RPMI7951 (cell line): ENCODE measurements around the gene ARL11. TPM values are rescaled to one million over a fixed set of nuclear protein-coding genes. Genes with fewer than 3 reads are reported as not detected.
A peak's percentile ranks its signal among the peaks of the same experiment; 100 is the strongest.
"Not testable (repeated sequence)": the region's sequence is repeated elsewhere in the genome, so short reads cannot be mapped to it uniquely, and the experiment has no call there.

Experiments
- DNase-seq: peaks from one replicate; pipeline ENCODE4 v3.0.0-alpha.2; 2012; ENCODE audit warnings: low read depth
- total RNA-seq: library from RNA; depleted of rRNA; stranded (reverse); fragments of >200 nt; shearing (Covaris generic); gene quantifications from 2 replicates; pipeline ENCODE4 v1.2.3, GENCODE V29; 2014

The ARL11 gene
- total RNA-seq, 1 experiment from 2014 or later = not detected

DNA sequence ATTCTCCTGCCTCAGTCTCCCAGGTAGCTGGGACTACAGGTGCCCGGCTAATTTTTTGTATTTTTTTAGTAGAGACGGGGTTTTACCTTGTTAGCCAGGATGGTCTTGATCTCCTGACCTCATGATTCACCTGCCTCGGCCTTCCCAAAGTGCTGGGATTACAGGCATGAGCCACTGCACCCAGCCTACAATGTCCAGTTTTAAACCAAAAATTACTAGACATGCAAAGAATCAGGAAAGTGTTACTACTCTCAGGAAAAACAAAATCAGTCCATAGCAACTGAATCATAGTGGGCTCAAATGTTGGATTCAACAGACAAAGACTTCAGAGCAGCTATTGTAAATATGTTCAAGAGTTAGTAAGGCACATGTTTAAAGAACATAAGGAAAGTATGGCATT lies 16.3 kb upstream of the ARL11 start:
- not testable (repeated sequence) for DNase-seq

DNA sequence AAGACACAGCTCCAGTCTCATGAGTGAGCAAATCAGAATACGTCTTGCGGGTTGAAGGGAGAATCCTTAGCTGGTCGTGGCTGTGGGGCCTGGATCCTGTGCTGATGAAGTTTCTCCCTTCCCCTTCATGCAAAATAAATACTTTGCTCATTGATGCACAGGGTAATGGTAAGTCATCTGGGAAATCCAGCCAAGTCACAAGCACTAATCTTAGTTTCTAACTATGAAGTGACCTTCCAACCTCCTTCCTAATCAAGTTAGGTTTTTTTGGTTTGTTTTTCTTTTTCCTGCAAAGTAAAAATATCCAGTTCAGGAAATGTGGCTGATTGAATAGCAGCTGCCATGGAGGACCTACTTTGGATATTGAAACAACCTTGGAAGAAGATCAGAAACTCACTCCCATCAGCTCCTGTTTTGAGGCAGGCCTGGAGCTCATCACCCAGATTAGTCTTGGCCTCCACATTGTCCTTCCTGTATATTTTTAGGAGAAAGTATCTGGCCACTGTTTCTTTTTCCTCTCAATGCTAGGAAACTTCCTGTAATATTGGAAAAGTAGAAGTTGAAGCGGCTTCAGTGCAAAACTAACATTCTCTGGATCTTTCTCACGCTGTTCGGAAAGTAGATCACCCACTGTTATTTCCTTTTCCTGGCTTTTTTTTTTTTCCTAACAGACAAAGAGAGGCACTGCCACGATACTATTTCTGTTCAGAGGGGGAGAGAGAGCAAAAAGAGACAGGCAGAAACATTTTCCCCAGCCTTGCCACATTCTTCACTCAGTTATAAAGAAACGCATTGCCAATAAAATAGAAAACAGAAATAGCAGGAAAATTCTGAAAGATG lies 12.3 kb upstream of the ARL11 start:
- no peak for DNase-seq

DNA sequence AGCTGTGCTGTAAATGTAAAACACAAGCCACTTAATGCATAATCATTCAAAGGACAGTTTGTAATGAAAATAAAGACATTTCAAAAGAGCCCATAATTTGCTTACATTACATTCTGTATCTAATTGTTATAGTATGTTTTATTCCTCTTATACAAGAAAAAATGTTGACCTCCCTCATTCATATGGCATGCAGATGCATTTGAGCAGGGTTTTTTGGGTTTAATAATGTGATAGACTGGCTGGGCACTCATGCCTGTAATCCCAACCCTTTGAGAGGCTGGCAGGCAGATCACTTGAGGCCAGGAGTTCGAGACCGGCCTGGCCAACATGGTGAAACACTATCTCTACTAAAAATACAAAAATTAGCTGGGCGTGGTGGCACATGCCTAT lies 11.6 kb upstream of the ARL11 start:
- DNase-seq = no peak

DNA sequence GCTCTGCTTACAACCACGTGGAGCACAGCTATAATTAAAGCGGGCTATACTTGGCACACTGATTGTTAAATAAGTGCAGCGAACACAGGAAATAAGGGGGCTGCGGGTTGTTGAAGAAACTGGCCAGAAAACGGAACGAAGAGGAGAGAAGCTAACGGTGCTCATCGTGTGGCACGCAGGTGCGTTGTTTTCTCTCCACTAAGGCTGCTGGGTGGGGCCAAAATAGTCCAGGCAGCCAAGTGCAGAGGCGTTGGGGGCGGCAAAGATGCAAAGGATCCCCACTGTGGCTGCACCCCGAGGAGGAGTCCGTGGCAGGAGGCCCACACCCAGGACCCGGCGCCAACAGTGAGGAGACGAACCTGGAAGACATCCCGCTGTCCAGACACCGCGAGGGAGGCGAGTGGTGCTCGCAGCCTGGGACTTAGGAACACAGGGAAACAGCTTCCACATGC lies 8.1 kb upstream of the ARL11 start:
- DNase-seq = peak; percentile 4

DNA sequence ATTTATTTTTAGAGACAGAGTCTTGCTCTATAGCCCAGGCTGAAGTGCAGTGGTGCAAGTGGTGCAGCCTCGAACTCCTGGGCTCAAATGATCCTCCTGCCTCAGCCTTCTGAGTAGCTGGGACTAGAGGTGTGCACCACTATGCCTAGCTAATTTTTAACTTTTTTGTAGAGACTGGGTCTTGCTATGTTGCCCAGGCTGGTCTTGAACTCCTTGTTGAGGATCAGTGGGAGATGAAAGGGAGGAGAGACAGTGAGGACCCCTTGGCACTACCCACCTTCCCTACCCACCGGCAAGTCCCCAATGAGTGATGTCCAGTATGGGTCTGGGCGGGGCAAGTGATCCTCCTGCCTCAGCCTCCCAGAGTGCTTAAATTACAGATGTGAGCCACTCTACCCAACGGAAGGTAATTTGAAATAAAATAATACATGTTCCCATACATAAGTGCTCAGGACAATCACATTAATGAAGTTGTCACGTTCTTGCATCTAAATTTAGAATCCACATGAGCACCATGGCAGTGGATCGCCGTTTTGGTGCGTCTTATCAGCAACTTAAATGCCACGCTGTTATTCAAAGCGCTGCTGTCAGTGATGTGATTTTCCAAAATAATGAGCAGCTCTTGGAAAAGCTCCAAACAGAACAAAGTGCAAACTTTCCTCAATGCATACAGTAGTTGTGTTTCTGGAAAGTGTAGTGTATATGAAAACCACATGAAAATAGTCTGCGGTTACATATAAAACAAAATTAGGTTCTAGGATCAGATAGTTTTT lies 5.9 kb upstream of the ARL11 start:
- no peak for DNase-seq

DNA sequence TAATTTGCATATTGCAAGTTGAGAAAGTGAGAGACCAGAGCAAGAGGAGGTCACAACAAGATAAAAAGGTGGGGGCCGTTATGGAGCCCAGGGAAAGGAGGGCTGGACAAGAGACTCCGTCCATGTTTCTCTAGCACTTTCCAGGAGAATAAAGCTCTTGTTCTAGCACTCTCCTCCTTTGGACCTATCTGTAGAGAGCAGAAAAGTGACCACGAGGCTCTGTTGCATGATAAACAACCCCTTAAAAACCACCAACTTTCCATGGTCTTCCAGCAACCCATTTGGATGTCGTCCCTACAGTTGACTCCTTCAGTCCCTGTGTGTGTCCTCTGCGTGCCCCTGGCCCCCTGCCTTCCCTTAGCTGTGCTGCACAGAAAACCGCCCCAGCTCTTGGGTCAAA lies 4.1 kb upstream of the ARL11 start:
- no peak for DNase-seq

DNA sequence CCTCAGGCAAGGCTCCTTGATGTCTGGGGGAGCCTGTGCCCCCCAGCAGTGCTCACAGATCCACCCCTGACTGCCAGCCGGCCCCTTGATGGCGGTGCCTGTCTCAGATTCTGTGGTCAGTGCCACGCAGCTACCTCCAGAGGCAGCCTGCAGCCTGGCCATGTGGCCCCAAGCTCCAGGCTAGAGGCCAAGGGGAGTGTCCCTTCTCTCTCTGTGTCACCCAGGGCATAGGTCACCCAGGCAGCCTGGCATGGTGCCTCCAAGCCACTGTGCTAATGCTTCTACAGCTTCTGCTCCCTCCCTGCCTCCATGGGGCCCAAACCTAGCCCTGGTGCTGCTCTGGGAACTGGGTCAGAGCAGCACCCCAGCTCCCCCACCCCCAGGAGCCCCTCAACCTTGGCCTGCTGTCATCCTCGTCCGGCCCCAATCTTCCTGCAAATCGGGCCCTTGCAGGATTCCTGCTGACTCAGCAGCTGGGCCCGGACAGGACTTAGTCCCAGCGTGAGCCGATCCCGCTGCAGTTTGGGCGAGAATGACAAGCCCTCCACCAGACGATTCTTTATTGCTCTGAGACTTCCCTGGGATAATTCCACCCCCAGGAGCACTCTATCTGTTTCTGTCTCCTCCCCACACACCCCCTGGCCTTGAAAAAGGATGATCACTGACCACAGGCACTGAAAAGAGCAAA lies 2.8 kb upstream of the ARL11 start:
- DNase-seq = peak; percentile 57

DNA sequence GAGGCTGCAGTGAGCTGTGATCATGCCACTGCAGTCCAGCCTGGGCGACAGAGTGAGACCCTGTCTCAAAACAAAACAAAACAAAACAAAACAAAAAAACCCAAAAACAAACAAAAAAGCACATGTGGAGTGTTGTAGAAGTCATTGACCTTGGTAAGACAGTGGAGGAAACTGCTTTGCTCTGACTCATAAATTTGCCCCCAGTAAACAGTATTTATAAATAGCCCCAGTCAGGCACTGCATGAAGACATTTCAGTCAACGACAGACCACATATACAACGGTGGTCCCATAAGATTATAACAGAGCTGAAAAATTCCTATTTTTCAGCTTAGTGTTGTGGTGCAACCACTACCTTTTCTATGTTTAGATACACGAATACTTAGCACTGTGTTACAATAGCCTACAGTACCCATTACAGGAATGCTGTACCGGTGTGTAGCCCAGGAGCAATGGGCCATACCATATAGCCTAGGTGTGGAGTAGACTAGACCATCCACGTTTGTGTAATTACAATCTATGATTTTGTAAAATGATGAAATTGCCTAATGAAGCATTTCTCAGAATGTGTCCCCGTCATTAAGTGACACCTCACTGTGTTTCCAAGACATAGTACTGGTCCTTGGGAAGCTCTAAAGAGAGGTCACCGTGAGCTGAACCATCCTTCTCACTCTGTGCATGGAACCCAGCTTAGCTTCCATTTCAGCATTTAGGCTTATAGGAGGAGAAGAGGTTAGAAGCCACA lies 1.1 kb downstream of the ARL11 start:
- DNase-seq = no peak

DNA sequence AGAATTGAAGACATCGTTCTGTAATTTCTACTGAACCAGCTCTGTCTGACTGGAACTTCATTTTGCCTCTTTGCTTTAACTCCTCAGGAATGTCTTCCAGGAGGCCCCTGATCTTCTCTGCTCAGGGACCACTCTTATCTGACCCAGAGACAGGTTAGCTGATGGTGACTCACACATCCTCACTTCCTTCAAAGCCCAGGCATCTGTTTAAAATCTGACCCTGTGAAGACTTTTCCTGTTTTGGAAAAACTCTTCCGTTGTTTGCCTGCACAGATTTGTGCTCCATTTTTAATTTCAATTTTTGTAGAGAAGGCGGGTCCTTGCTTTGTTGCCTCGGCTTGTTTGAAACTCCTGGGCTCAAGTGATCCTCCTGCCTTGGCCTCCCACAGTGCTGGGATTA lies 1.6 kb downstream of the ARL11 start:
- peak; percentile 4 for DNase-seq

DNA sequence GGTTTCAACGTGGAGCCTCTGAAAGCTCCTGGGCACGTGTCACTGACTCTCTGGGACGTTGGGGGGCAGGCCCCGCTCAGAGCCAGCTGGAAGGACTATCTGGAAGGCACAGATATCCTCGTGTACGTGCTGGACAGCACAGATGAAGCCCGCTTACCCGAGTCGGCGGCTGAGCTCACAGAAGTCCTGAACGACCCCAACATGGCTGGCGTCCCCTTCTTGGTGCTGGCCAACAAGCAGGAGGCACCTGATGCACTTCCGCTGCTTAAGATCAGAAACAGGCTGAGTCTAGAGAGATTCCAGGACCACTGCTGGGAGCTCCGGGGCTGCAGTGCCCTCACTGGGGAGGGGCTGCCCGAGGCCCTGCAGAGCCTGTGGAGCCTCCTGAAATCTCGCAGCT lies 2.3 kb downstream of the ARL11 start:
- DNase-seq = no peak

DNA sequence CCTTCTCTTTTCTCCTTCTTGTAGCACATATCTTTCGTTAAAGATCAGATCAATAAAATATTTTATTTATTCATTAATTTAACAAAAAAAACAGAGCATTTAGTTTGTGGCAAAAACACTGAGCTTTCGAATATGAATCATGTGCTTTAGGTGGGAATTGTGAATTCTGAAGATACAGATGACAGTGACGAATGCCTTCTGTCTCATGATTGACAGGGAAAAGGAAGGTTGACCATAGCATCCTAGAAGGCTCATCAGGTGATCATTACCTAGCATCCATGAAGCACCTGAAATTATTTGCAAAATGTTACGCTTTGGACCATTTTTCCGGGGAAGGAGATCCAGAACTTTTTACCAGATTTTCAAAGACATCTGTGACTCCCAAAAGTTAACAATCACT lies 3.8 kb downstream of the ARL11 start:
- no peak for DNase-seq

DNA sequence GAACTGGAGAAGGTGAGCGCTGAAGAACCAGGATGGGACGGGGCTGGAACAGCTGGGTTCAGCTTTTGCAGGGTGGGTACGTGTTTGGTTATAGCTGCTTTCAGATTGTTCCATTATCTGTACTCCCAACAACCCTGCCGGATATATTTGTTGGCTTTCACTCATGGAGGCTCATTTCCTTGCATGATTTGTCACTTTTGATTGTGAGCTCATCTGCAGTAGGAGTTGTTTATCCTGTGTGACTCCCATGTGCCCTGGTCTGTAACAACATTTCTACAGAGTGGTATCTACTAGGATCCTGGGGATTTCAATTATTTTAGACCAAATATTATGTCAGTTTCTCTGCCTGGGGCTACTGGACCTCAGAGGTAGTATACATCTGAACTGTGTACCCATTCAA lies 5.4 kb downstream of the ARL11 start:
- DNase-seq = no peak

DNA sequence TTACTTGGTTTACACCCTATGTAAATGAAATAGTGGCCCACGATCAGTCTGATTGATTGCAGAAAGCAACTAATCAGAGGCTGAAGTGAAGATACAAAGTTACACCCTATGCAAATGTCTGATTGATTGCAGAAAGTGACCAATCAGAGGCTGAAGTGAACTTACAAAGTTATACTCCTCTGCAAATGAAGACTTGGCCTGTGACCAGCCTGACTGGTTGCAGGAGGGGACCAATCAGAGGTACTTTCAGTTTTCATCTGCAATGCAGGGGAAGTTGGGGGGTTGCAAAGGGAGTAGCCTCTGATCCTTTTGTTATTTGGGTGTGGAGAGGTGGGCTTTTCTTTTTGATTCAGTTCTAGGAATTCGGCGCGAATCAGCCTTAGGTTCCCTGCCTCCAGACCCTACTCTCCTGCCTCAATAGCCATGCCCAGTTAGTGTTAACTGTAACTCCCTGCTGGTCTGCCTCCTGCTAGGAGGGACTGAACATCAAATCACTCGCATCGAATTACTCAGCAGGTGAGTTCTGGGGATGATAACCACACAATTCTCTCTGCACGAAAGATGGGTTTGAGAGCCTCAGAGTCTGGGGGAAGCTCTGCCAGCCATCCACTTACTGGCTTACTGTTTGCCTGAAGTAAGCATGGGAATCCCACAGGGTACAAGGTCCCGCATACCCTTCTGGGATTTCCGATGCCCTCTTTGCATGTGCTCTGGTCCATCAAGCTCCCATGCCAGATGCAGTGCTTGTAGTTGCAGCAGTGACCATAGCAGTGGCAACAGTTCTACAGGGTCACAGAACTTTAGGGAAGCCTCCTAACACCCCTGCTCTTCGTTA lies 7.5 kb downstream of the ARL11 start:
- DNase-seq = peak; percentile 47

DNA sequence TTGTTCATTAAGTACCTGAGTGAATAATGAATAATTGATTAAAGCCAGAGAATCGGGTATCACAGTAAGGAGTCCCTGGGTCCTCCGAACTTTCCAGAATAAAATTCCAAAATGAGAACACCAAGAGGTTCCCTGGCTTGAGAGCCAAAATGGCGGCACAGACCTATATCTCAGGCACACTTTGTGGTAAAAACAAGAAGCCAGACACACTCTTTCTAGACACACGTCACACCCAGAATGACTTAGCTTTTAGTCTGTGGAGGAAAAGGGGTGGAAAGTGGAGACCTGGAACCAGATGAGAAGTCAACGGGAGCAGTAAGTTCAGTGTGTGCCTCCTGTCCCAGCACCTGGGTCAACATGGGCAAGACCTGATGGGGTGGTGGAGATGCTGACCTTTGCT lies 8.4 kb downstream of the ARL11 start:
- DNase-seq = no peak

DNA sequence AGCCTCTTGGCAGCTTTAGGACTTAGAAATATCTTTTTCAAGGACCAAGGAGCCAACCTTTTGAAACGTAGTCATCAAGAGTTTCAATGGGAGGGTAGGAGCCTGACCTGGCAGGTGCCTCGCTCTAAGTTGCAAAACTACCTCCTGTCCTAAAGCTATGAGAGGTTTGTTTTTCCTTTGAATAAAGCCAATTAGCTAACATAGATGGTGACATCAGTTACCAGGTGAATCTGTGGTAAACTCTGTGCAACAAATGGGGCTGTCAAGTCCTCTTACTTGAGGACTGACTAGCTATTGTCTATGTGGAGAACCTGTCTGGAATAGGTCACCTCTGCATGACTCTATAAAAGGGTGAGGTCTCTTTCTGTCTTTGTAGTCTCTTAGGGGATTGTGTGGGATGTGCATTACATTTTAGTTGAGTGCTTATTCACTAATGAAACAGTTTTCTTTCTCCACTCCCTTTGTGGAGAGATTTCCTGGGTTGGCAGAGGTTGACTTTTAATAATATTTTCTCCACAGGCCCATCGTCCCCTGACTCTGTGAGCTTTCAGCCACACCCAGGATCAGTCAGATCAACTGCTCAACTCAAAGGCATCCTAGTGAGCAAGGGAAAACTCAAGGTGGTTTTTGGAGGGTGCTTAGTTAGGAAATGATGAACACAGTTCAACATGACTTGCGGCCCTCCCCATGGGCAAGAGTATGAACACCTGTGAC lies 9.9 kb downstream of the ARL11 start:
- no peak for DNase-seq

DNA sequence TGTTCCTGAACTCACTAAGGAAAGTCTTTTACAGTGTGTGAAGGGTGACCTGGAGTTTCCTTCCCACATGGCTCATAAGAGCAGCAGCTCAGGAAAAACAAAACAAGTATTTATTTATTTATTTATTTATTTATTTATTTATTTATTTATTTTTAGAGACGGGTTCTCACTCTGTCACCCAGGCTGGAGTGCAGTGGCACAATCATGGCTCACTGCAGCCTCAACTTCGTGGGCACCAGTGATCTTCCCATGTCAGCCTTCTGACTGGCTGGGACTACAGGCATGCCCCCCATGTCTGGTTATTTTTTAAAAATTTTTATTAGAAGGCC lies 10.4 kb downstream of the ARL11 start:
- DNase-seq = no peak

DNA sequence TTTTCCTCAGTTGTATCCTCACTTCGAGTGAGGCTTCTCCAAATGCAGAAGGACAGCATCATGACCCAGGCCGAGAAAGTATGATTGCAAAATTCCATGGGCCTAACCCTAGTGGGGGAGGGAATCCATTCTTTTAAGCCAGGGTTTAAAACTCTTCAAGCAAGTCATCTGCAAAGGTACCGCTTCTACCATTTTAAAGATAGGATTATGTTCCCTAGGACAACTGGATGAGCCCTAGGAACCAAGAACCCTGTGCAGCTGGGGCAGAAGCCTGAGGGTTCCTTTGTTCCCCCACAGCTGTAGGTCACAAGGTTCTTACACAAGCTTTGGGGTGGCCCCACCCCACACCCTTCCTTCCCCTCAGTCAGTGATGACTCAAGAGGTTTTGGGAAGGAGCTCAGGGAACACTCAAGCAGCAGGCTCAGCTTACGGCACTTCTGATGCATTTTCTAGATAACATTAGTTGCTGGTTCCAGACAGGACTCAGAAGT lies 13.5 kb downstream of the ARL11 start:
- peak; percentile 67 for DNase-seq

DNA sequence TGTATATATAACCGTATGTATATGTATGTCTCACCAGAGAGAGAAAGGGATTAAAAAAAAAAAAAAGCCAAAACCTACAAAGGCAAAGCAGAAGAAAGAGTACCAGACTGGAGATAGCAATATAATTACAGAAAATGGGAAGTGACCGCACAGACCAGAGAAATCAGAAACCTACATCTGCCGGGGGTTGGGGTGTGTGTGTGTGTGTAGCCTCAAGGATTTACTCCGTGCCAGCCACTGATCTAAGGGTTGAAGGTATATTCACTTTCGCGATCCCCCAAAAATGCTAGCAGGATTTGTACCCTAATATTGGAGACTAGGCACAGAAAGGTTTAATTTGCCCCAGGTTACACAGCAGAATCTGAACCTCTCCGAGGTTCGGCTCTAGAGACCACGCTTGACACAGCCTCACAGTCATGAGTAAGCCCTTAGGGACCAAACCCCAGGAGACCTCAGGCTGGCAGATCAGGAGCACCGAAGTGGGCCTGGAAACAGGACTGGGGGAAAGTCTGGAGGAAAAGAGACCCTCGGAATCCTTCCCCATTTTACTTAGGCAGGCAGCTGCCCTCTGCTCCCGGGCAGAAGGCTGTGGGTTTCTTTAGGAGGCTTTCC lies 14.8 kb downstream of the ARL11 start:
- no peak for DNase-seq

DNA sequence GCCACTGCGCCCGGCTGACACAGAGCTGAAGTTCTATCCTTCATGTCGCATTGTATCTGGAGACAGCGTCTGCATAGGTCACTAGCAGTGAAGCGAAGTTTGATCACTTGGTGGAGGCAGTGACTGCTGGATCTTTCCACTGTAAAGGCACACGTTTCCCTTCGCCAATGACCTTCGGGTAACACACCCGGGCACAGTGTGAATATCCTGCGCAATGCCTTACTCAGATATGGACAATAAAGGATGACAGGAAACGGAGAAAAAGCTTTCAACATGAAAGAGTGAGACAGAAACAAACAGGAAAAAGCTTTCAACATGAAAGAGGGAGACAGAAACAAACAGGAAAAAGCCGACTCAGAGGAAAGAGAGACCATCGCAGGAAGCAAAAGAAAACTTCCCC lies 17.1 kb downstream of the ARL11 start:
- no peak for DNase-seq

DNA sequence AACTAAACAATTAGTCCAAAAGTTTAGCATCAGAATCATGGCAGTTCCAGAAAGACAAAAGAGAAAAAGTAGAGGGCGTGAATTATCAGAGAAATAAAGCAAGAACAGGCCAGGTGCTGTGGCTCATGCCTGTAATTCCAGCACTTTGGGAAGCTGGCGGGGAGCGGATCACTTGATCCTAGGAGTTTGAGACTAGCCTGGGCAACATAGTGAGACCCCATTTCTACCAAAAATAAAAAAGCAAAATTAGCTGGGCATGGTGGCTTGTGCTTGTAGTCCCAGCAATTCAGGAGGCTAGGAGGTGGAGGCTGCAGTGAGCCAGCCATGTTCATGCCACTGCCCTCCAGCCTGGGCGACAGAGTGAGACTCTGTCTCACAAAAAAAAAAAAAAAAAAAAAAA lies 18.4 kb downstream of the ARL11 start:
- DNase-seq = no peak
